ENCODE measurements around the gene NDFIP1. TPM values are rescaled to one million over a fixed set of nuclear protein-coding genes. Genes with fewer than 3 reads are reported as not detected.

The NDFIP1 gene
- total and polyA plus RNA-seq, 2 of the 13 experiments (the other 11 are each of a cell fraction or from before 2014, with no cell fraction given), result 12.4 to 15.7 TPM

GRCh38 chr5:142150431-142150830 lies 41.9 kb downstream of the NDFIP1 start:
- BruUV-seq (replicated peaks), result no TSS peak
- H3K27me3 ChIP-seq (ENCODE audit: control insufficient read depth in 1 of 2, insufficient read depth in 2 of 2, low read length in 2 of 2), result no peaks in the 10 kb centered on the region
- in situ Hi-C loops (cut with HindIII; ENCODE audit: extremely low pct_ligation_motif_present, low pct_unique_long_range_greater_than_20kb), result loop anchor here (25.0 kb wide), 1 partner anchor 162 kb away; no protein-coding TSS in a partner anchor
- H2AFZ ChIP-seq (ENCODE audit: low read length), result no peak overlapping the region
- H3K9me3 ChIP-seq (ENCODE audit: low read length), result no peaks in the 10 kb centered on the region
- no peak overlapping the region for H3K4me3 ChIP-seq (replicated peaks in 1 of 3; ENCODE audit: insufficient read depth in 1 of 3, low read depth in 2 of 3, low read length in 3 of 3)
- H4K20me1 ChIP-seq (ENCODE audit: insufficient read depth, low read length), result no peaks in the 10 kb centered on the region
- intact Hi-C loops (cut with micrococcal nuclease; ENCODE audit: unreplicated experiment), result loop anchor here (10.0 kb wide), 1 partner anchor 274 kb away; no protein-coding TSS in a partner anchor
- H3K9ac ChIP-seq (ENCODE audit: insufficient read depth, low read depth, low read length), result no peak overlapping the region
- H3K27ac ChIP-seq (ENCODE audit: extremely low read length, insufficient read depth, low read length), result no peak overlapping the region
- peaks cover 0 to 8% of the 10 kb centered on the region in 2 experiments; a peak in 3 of 5 replicates for H3K36me3 ChIP-seq (replicated peaks in 1 of 2; ENCODE audit: control insufficient read depth in 1 of 2, insufficient read depth in 2 of 2, low read length in 2 of 2)
- ATAC-seq (no peak), DNase-seq (ENCODE audit: low spot score) (no peak), FAIRE-seq (no peak)
- ChIA-PET POLR2A (no interaction called here), CTCF (ENCODE audit: low intra/inter-chr PET ratio, low total read pairs) (interaction anchor here (4.6 kb wide), 1 partner anchor 398 kb away, joined by 44 read pairs; no protein-coding TSS in a partner anchor)
- H3K4me2 ChIP-seq (ENCODE audit: low read depth, low read length), result no peak overlapping the region
- peaks cover 25% of the 10 kb centered on the region for H3K4me1 ChIP-seq (ENCODE audit: insufficient read depth, low read length)
- H3K79me2 ChIP-seq (ENCODE audit: insufficient read depth, low read length), result no peaks in the 10 kb centered on the region
- 91% methylated on average over 8 of the region's 8 CpGs for WGBS (ENCODE audit: low lambda C conversion rate)
- no peak for TF ChIP-seq CHD2 (IDR thresholded peaks at IDR 0.05; ENCODE audit: low read depth, low read length)
- no peak for TF ChIP-seq ZNF879 (CRISPR knock-in tag; IDR thresholded peaks at IDR 0.05)
- no peak for TF ChIP-seq ZNF335 (CRISPR knock-in tag; IDR thresholded peaks at IDR 0.05)
- TF ChIP-seq JUN (CRISPR knock-in tag; IDR thresholded peaks at IDR 0.05), result no peak
- TF ChIP-seq ZNF143 (CRISPR knock-in tag; IDR thresholded peaks at IDR 0.05), result no peak
- no peak for TF ChIP-seq ZNF317 (CRISPR knock-in tag; IDR thresholded peaks at IDR 0.05)
- no peak for TF ChIP-seq PRDM10 (CRISPR knock-in tag; IDR thresholded peaks at IDR 0.05; ENCODE audit: low read depth)
- no peak for TF ChIP-seq ZNF318 (CRISPR knock-in tag; IDR thresholded peaks at IDR 0.05)
- TF ChIP-seq ISX (CRISPR knock-in tag; conservative IDR thresholded peaks at IDR 0.05), result no peak
